Measurements from ENCODE around the gene CLDN11. TPM values are rescaled to one million over a fixed set of nuclear protein-coding genes. Genes with fewer than 3 reads are reported as not detected.

CLDN11 gene
- total RNA-seq, 1 experiment from 2014 or later: 12.1 TPM

GRCh38 chr3:170421758-170422157 lies 3.1 kb downstream of the CLDN11 start:
- Mint-ChIP-seq H3K4me1 (peaks cover 32% of the 10 kb centered on the region), H3K27me3 (ENCODE audit: low read depth) (peaks cover 45% of the 10 kb centered on the region), H3K27ac (no peak overlapping the region), H3K4me3 (no peak overlapping the region), H3K36me3 (peaks cover 9% of the 10 kb centered on the region), H3K9me3 (no peaks in the 10 kb centered on the region)
- POLR2A ChIA-PET: interaction anchor here (0.5 kb wide), 1 partner anchor 591 kb away, joined by 6 read pairs; no protein-coding TSS in a partner anchor
- DNase-seq (ENCODE audit: low spot score) (no peak), ATAC-seq (no peak)
- CTCF ChIA-PET: interaction anchor here (1.5 kb wide), 1 partner anchor 390 kb away, joined by 6 read pairs; no protein-coding TSS in a partner anchor
- TF ChIP-seq RORB (CRISPR knock-in tag; IDR thresholded peaks at IDR 0.05): no peak
- TF ChIP-seq AR (CRISPR knock-in tag; IDR thresholded peaks at IDR 0.05): no peak
- no peak for TF ChIP-seq E2F4 (CRISPR knock-in tag; IDR thresholded peaks at IDR 0.05; ENCODE audit: borderline replicate concordance, low read depth)
- TF ChIP-seq NFATC4 (CRISPR knock-in tag; IDR thresholded peaks at IDR 0.05): no peak
- no peak for TF ChIP-seq ZNF671 (CRISPR knock-in tag; IDR thresholded peaks at IDR 0.05)
- no peak for TF ChIP-seq MLX (CRISPR knock-in tag; IDR thresholded peaks at IDR 0.05)
- TF ChIP-seq ZMAT4 (CRISPR knock-in tag; IDR thresholded peaks at IDR 0.05): no peak
- no peak for TF ChIP-seq NR1H2 (CRISPR knock-in tag; IDR thresholded peaks at IDR 0.05)
- no peak for TF ChIP-seq E2F5 (CRISPR knock-in tag; IDR thresholded peaks at IDR 0.05)
- no peak for TF ChIP-seq ZNF512 (CRISPR knock-in tag; IDR thresholded peaks at IDR 0.05; ENCODE audit: borderline replicate concordance)
- no peak for TF ChIP-seq ZNF425 (CRISPR knock-in tag; conservative IDR thresholded peaks at IDR 0.05)
- TF ChIP-seq ZNF121 (CRISPR knock-in tag; IDR thresholded peaks at IDR 0.05): no peak

GRCh38 chr3:170423001-170423615 lies 4.4 kb downstream of the CLDN11 start:
- H3K27me3 Mint-ChIP-seq (ENCODE audit: low read depth): peaks cover 32% of the 10 kb centered on the region
- peaks cover 32% of the 10 kb centered on the region for H3K4me1 Mint-ChIP-seq
- H3K27ac Mint-ChIP-seq: no peak overlapping the region
- ChIA-PET CTCF (no interaction called here), POLR2A (no interaction called here)
- H3K4me3 Mint-ChIP-seq: no peak overlapping the region
- no peaks in the 10 kb centered on the region for H3K9me3 Mint-ChIP-seq
- ATAC-seq (no peak), DNase-seq (ENCODE audit: low spot score) (no peak)
- peaks cover 9% of the 10 kb centered on the region for H3K36me3 Mint-ChIP-seq
- no peak for TF ChIP-seq ZNF219 (CRISPR knock-in tag; IDR thresholded peaks at IDR 0.05; ENCODE audit: borderline replicate concordance)
- no peak for TF ChIP-seq MYBL2 (CRISPR knock-in tag; IDR thresholded peaks at IDR 0.05)
- TF ChIP-seq TCF7 (CRISPR knock-in tag; IDR thresholded peaks at IDR 0.05; ENCODE audit: low read depth): no peak
- TF ChIP-seq CREM (CRISPR knock-in tag; IDR thresholded peaks at IDR 0.05): no peak
- TF ChIP-seq ZBTB21 (CRISPR knock-in tag; IDR thresholded peaks at IDR 0.05; ENCODE audit: borderline replicate concordance): no peak
- no peak for TF ChIP-seq MLX (CRISPR knock-in tag; IDR thresholded peaks at IDR 0.05)
- TF ChIP-seq CDX4 (CRISPR knock-in tag; IDR thresholded peaks at IDR 0.05; ENCODE audit: borderline replicate concordance): no peak
- no peak for TF ChIP-seq NFE2L1 (CRISPR knock-in tag; IDR thresholded peaks at IDR 0.05)
- TF ChIP-seq GRHL2 (CRISPR knock-in tag; IDR thresholded peaks at IDR 0.05; ENCODE audit: insufficient replicate concordance, severe bottlenecking): no peak
- TF ChIP-seq NR1H2 (CRISPR knock-in tag; IDR thresholded peaks at IDR 0.05): no peak
- TF ChIP-seq ZSCAN18 (CRISPR knock-in tag; IDR thresholded peaks at IDR 0.05): no peak

All from WTC11 (cell line).